Mesothelial cell of epicardium (in vitro differentiated cells): ENCODE data around the gene CAPN10. TPM values are rescaled to one million over a fixed set of nuclear protein-coding genes. Genes with fewer than 3 reads are reported as not detected.

Experiments used
- DNase-seq, 2 experiments: peaks; one replicate each; pipeline ENCODE4 v3.0.0; 2021; ENCODE audit warnings: low spot score in 2 of 2; ENCODE audit not compliant: unreplicated experiment in 2 of 2
- H3K27ac Mint-ChIP-seq: 2 replicates; pipeline ENCODE4 v1.8.0; 2021; ENCODE audit warnings: mixed read lengths
- H3K27me3 Mint-ChIP-seq: 2 replicates; pipeline ENCODE4 v1.8.0; 2021; ENCODE audit warnings: low read depth, mixed read lengths
- H3K36me3 Mint-ChIP-seq: 2 replicates; pipeline ENCODE4 v1.8.0; 2021; ENCODE audit warnings: mixed read lengths
- H3K4me1 Mint-ChIP-seq: 2 replicates; pipeline ENCODE4 v1.8.0; 2021; ENCODE audit warnings: mixed read lengths
- H3K4me3 Mint-ChIP-seq: 2 replicates; pipeline ENCODE4 v1.8.0; 2021; ENCODE audit warnings: mild to moderate bottlenecking, moderate library complexity, mixed read lengths
- H3K9me3 Mint-ChIP-seq: 2 replicates; pipeline ENCODE4 v1.8.0; 2021; ENCODE audit warnings: mixed read lengths
- CTCF ChIP-seq: fragments of 200-600 bp; sonication (generic); IDR thresholded peaks from one replicate; pipeline ENCODE4 v1.5.0; 2021; ENCODE audit warnings: antibody characterized with exemption; ENCODE audit not compliant: unreplicated experiment
- total RNA-seq: library from RNA; stranded (reverse); gene quantifications from 3 replicates; pipeline ENCODE4 v1.2.1, GENCODE V29; 2021

The CAPN10 gene
- total RNA-seq, 1 donor from 2014 or later = 58.6 TPM

GRCh38 chr2:240557101-240557751, 29.3 kb upstream of the CAPN10 start:
- peak overlapping the region; percentile 46 for H3K4me3 Mint-ChIP-seq

GRCh38 chr2:240557808-240558207, 28.7 kb upstream of the CAPN10 start, which contains the start of gene ANKMY1:
Gene ANKMY1 (minus strand): TSS chr2:240557988. CDS start chr2:240557335, 653 bp downstream.
- H3K36me3 Mint-ChIP-seq = peaks cover 5% of the 10 kb centered on the region
- no peaks in the 10 kb centered on the region for H3K9me3 Mint-ChIP-seq
- DNase-seq = peak; percentile 67 to 78
- H3K27me3 Mint-ChIP-seq = no peaks in the 10 kb centered on the region
- H3K27ac Mint-ChIP-seq = no peak within 1 kb of the TSS
- H3K4me3 Mint-ChIP-seq = peak within 1 kb of the TSS; percentile 57
- no peak for TF ChIP-seq CTCF
- H3K4me1 Mint-ChIP-seq = peaks cover 35% of the 10 kb centered on the region

More at GRCh38 chr2:240557101-240557751, 29.3 kb upstream of the CAPN10 start:
- no peak for TF ChIP-seq CTCF
- Mint-ChIP-seq H3K4me1 (peaks cover 35% of the 10 kb centered on the region), H3K27ac (no peak overlapping the region), H3K9me3 (peaks cover under 1% of the 10 kb centered on the region), H3K27me3 (no peaks in the 10 kb centered on the region), H3K36me3 (peaks cover 6% of the 10 kb centered on the region)
- peak; percentile 19 to 37 for DNase-seq

- H3K4me3 Mint-ChIP-seq = peak overlapping the region; percentile 57
- no peaks in the 10 kb centered on the region for H3K27me3 Mint-ChIP-seq
- no peak for DNase-seq
- H3K4me1 Mint-ChIP-seq = peaks cover 35% of the 10 kb centered on the region
- peaks cover under 1% of the 10 kb centered on the region for H3K36me3 Mint-ChIP-seq
- H3K27ac Mint-ChIP-seq = no peak overlapping the region
- H3K9me3 Mint-ChIP-seq = no peaks in the 10 kb centered on the region
- TF ChIP-seq CTCF = no peak
Observed at GRCh38 chr2:240558236-240558761, 28.2 kb upstream of the CAPN10 start.

GRCh38 chr2:240559286-240559685, 27.2 kb upstream of the CAPN10 start:
- Mint-ChIP-seq H3K36me3 (peaks cover 3% of the 10 kb centered on the region), H3K4me3 (peak overlapping the region; percentile 69), H3K4me1 (peaks cover 35% of the 10 kb centered on the region), H3K27me3 (no peaks in the 10 kb centered on the region), H3K27ac (peak overlapping the region; percentile 85), H3K9me3 (no peaks in the 10 kb centered on the region)
- no peak for TF ChIP-seq CTCF
- DNase-seq = no peak

- peaks cover 35% of the 10 kb centered on the region for H3K4me1 Mint-ChIP-seq
- DNase-seq = peak; percentile 70 to 84
- H3K27ac Mint-ChIP-seq = peak within 1 kb of the TSS; percentile 85
- H3K9me3 Mint-ChIP-seq = no peaks in the 10 kb centered on the region
- no peak for TF ChIP-seq CTCF
- peak within 1 kb of the TSS; percentile 69 for H3K4me3 Mint-ChIP-seq
- no peaks in the 10 kb centered on the region for H3K27me3 Mint-ChIP-seq
- peaks cover 3% of the 10 kb centered on the region for H3K36me3 Mint-ChIP-seq
Observed at GRCh38 chr2:240560084-240560479, 26.5 kb upstream of the CAPN10 start, which contains the start of gene DUSP28. Gene DUSP28 (plus strand): TSS chr2:240560357. CDS start chr2:240560685, 328 bp downstream.
